Neural cell (in vitro differentiated cells): ENCODE results near the gene SPEM3. TPM values are rescaled to one million over a fixed set of nuclear protein-coding genes. Genes with fewer than 3 reads are reported as not detected.

ENCODE experiments used
- H2AFZ ChIP-seq: fragments of 200-600, 300-800 bp; sonication (generic), shearing (Covaris generic); 2 replicates; pipeline ENCODE4 v1.6.0; 2014; ENCODE audit warnings: low read depth, mild to moderate bottlenecking, antibody characterized with exemption, low read length, moderate library complexity
- H3F3A ChIP-seq: fragments of 200-600 bp; shearing (Covaris generic); 2 replicates; pipeline ENCODE4 v1.6.1; 2016; ENCODE audit warnings: mild to moderate bottlenecking, moderate library complexity, mixed read lengths, antibody characterized with exemption, low read length; ENCODE audit not compliant: insufficient read depth, poor library complexity, severe bottlenecking
- H3K27ac ChIP-seq: fragments of 200-600, 300-800 bp; sonication (generic), shearing (Covaris generic); 2 replicates; pipeline ENCODE4 v1.5.1; 2014; ENCODE audit warnings: mild to moderate bottlenecking, low read length, moderate library complexity
- H3K27me3 ChIP-seq: fragments of 300-800, 200-600 bp; sonication (generic), shearing (Covaris generic); 2 replicates; pipeline ENCODE4 v1.6.0; 2014; ENCODE audit warnings: mild to moderate bottlenecking, low read depth, low read length, moderate library complexity; ENCODE audit not compliant: insufficient read depth
- H3K36me3 ChIP-seq: fragments of 300-800, 200-600 bp; sonication (generic), shearing (Covaris generic); 2 replicates; pipeline ENCODE4 v1.5.1; 2014; ENCODE audit warnings: mild to moderate bottlenecking, antibody characterized with exemption, low read length, moderate library complexity; ENCODE audit not compliant: insufficient read depth
- H3K4me2 ChIP-seq: fragments of 300-800, 200-600 bp; sonication (generic), shearing (Covaris generic); 2 replicates; pipeline ENCODE4 v1.6.0; 2014; ENCODE audit warnings: mild to moderate bottlenecking, low read length
- H3K4me3 ChIP-seq: fragments of 300-800, 200-600 bp; sonication (generic), shearing (Covaris generic); 2 replicates; pipeline ENCODE4 v1.5.1; 2014; ENCODE audit warnings: mild to moderate bottlenecking, low read length, moderate library complexity
- H3K79me2 ChIP-seq: fragments of 200-600 bp; shearing (Covaris generic); replicated peaks from 2 replicates; pipeline ENCODE4 v1.6.0; 2014; ENCODE audit warnings: mild to moderate bottlenecking, low read length, moderate library complexity; ENCODE audit not compliant: insufficient read depth
- H3K9ac ChIP-seq: fragments of 300-800, 200-600 bp; sonication (generic), shearing (Covaris generic); 2 replicates; pipeline ENCODE4 v1.6.1; 2016; ENCODE audit warnings: mild to moderate bottlenecking, low read length, mixed read lengths
- H3K9me2 ChIP-seq: fragments of 200-600 bp; shearing (Covaris generic); 2 replicates; pipeline ENCODE4 v1.6.1; 2016; ENCODE audit warnings: mild to moderate bottlenecking, low read length, mixed read lengths; ENCODE audit not compliant: insufficient read depth
- H3K9me3 ChIP-seq: fragments of 200-600, 300-800 bp; sonication (generic), shearing (Covaris generic); 2 replicates; pipeline ENCODE4 v1.6.1; 2016; ENCODE audit warnings: mild to moderate bottlenecking, mixed run types, low read length, moderate library complexity, mixed read lengths
- H4K20me1 ChIP-seq: fragments of 200-600 bp; shearing (Covaris generic); 2 replicates; pipeline ENCODE4 v1.6.1; 2016; ENCODE audit warnings: mild to moderate bottlenecking, mixed run types; ENCODE audit not compliant: insufficient read depth
- CTCF ChIP-seq: fragments of 450-650 bp; IDR thresholded peaks from 2 replicates; pipeline ENCODE4 v1.5.1; 2014; ENCODE audit warnings: antibody characterized with exemption, mild to moderate bottlenecking, moderate library complexity; ENCODE audit not compliant: poor library complexity, severe bottlenecking
- EP300 ChIP-seq: fragments of 450-650 bp; conservative IDR thresholded peaks from 2 replicates; pipeline ENCODE4 v1.6.1; 2014; ENCODE audit warnings: antibody characterized with exemption, mild to moderate bottlenecking, moderate library complexity; ENCODE audit not compliant: poor library complexity, severe bottlenecking
- EZH2 ChIP-seq: fragments of 200-600, 300-800 bp; shearing (Covaris generic), sonication (generic); IDR thresholded peaks from 2 replicates; pipeline ENCODE4 v1.6.1; 2014; ENCODE audit warnings: antibody characterized with exemption, low read length, borderline replicate concordance, mild to moderate bottlenecking; ENCODE audit not compliant: insufficient read depth, poor library complexity, severe bottlenecking
- MXI1 ChIP-seq: fragments of 450-650 bp; conservative IDR thresholded peaks from 2 replicates; pipeline ENCODE4 v1.6.1; 2014; ENCODE audit warnings: antibody characterized with exemption, mild to moderate bottlenecking; ENCODE audit not compliant: poor library complexity, severe bottlenecking
- POLR2AphosphoS5 ChIP-seq: IDR thresholded peaks from 2 replicates; pipeline ENCODE4 v1.6.1; 2012
- RAD21 ChIP-seq: fragments of 450-650 bp; conservative IDR thresholded peaks from 2 replicates; pipeline ENCODE4 v1.6.1; 2014; ENCODE audit warnings: antibody characterized with exemption, mild to moderate bottlenecking, moderate library complexity
- REST ChIP-seq: IDR thresholded peaks from 2 replicates; pipeline ENCODE4 v1.6.1; 2012; ENCODE audit warnings: borderline replicate concordance
- SMC3 ChIP-seq: fragments of 450-650 bp; conservative IDR thresholded peaks from 2 replicates; pipeline ENCODE4 v1.6.1; 2014; ENCODE audit warnings: antibody characterized with exemption, mild to moderate bottlenecking, moderate library complexity; ENCODE audit not compliant: poor library complexity
- TAF1 ChIP-seq: IDR thresholded peaks from 2 replicates; pipeline ENCODE4 v1.6.1; 2012; ENCODE audit warnings: low read depth
- polyA plus RNA-seq: library from polyadenylated mRNA; depleted of rRNA; stranded (reverse); fragments of >200 nt; gene quantifications from 2 replicates; pipeline ENCODE4 v1.2.3, GENCODE V29; 2014

Gene SPEM3
- polyA plus RNA-seq, 1 donor from 2014 or later = not detected

- Histone ChIP-seq H3K79me2 (no peaks in the 10 kb centered on the region), H2AFZ (no peak overlapping the region), H3K4me3 (no peak overlapping the region), H4K20me1 (no peaks in the 10 kb centered on the region), H3K4me2 (no peak overlapping the region), H3K9me3 (no peaks in the 10 kb centered on the region), H3K9ac (no peak overlapping the region), H3K9me2 (no peaks in the 10 kb centered on the region), H3K36me3 (no peaks in the 10 kb centered on the region), H3K27ac (no peak overlapping the region), H3K27me3 (no peaks in the 10 kb centered on the region), H3F3A (no peaks in the 10 kb centered on the region)
- TF ChIP-seq MXI1 (no peak), REST (no peak), SMC3 (no peak), EZH2 (no peak), TAF1 (no peak), POLR2AphosphoS5 (no peak), CTCF (no peak), RAD21 (no peak), EP300 (no peak)
Observed at GRCh38 chr17:7460850-7461660, 32.4 kb downstream of the SPEM3 start.

DNA sequence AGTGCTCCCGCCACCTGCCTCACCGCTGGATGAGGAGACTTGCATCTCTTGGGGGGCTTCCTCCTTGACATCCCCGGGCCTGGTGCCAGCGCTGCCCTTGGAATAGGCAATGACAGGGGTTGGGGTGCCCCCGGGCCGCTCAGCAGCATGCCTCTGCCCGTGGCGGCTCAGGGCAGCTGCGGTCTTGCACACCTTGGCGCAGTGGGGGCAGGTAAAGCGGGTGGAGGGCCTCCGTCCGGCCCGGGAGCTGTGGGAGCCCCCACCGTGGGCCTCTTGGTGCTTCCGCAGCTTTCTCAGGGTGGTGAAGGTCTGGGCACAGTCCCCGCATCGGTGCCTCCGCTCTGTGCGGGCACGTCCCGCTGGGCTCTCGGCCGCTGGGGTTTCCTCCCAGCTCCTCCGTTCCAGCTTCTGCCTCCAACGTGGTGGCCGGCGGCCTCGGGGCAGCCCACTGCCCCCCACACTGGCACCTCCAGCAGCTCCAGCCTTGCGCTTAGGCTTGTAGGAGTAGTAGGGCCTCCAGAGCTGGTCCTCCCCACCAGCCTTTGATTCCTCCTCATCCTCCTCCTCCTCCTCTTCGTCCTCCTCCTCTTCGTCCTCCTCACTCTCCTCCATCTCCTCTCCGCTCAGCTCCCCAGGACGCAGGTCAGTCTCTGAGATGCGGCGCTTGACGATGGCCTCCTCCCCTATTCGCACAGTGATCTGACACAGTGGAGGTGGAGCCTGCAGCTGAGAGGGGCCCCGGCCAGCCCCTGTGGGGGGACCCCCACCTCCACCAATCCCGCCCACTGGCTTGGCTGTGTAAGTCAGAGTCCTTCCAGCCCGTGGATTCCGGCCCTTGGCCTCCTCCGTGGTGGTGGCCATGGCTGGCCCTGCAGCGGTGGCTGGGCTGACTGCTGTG, 34.1 kb downstream of the SPEM3 start:
- no peaks in the 10 kb centered on the region for H4K20me1 ChIP-seq
- no peaks in the 10 kb centered on the region for H3K79me2 ChIP-seq
- TF ChIP-seq MXI1 (no peak), CTCF (no peak), SMC3 (no peak), RAD21 (no peak), POLR2AphosphoS5 (no peak), REST (no peak), EP300 (no peak), TAF1 (no peak), EZH2 (no peak)
- H2AFZ ChIP-seq = no peak overlapping the region
- no peaks in the 10 kb centered on the region for H3F3A ChIP-seq
- H3K9me3 ChIP-seq = no peaks in the 10 kb centered on the region
- no peaks in the 10 kb centered on the region for H3K36me3 ChIP-seq
- no peak overlapping the region for H3K9ac ChIP-seq
- H3K27ac ChIP-seq = no peak overlapping the region
- no peak overlapping the region for H3K4me3 ChIP-seq
- no peaks in the 10 kb centered on the region for H3K9me2 ChIP-seq
- H3K27me3 ChIP-seq = no peaks in the 10 kb centered on the region
- H3K4me2 ChIP-seq = no peak overlapping the region
